GM19452 (cell line): ENCODE results near the gene SERPINE2.
A peak's percentile ranks its signal among the peaks of the same experiment; 100 is the strongest.

Source experiments
- ATAC-seq: cut with Tn5 transposase; IDR thresholded peaks from one replicate; pipeline ENCODE4 v1.9.1; 2021; ENCODE audit not compliant: unreplicated experiment

SERPINE2 gene

DNA sequence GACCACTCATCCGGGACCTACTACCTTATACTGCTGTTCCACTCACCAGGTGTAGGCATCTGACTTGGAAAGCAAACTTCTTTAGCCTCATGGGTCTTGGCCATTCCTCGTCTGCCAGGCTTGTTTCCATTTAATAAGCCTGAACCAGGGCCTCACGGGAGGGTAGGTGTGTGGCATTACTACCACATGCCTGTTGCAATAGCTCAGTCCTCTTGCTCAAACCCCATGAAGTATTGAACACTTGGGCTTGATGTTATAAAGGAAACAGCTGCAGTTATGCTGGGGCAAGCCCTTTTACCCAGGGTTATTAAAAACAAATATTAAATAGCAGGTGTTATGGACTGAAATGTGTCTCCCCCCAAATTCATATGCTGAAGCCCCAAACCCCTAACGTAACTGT lies 60.6 kb downstream of the SERPINE2 start:
- ATAC-seq = no peak

DNA sequence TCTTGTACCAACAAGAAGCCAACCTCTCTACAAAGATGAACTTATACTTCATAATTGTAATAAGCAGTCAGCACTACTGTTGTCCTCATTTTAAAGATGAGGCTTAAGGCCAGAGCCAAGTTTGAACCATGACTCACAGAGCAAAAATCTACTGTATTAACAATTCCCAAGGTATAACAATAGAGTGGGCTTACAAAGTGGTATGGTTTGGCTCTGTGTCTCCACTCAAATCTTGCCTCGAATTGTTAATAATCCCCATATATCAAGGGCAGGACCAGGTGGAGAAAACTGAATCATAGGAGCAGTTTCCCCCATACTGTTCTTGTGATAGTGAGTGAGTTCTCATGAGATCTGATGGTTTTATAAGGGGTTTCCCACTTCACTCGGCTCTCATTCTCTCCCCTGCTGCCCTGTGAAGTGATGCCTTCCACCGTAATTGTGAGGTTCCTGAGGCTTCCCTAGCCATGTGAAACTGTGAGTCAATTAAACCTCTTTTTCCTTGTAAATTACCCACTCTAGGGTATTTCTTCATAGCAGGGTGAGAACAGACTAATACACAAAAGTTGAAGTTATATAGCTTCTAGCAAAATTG lies 62.4 kb downstream of the SERPINE2 start:
- no peak for ATAC-seq

DNA sequence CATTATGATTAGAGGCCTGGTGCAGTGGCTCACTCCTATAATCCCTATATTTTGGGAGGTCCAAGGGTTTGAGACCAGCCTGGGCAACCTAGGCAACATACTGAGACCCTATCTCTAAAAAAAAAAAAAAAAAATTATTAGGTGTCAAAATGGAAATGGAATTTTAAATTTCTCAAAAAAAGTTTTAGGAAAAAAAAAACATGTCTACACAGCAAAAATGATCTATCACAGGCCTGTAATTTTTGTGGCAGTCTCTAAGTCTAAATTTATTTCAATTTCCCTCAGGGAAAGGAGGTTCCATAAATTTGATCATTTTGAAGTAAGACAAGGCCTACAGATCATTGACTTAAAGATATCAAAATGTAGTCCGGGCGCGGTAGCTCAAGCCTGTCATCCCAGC lies 65.5 kb downstream of the SERPINE2 start:
- ATAC-seq = no peak

DNA sequence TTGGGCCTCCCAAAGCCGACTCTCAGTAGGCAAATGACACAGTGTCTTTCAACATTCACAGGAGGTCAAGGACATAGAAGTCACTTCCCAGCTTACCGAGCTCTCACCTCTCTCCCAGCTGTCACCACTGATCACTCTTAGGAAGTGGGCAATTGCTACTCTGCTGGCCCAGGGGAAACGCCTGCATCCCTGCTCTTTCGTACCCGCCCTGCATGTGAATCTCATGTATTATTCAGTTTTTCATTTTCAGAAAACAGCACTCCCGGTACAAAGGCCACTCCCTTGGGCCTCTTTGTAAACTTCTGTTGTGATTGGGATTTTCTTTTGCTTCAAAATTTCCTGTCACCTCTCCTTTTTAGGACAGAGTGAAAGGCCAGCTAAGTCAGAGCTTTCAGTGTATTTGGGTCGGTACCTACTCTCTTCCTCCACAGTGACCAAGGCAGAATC lies 66.4 kb downstream of the SERPINE2 start:
- ATAC-seq = no peak

DNA sequence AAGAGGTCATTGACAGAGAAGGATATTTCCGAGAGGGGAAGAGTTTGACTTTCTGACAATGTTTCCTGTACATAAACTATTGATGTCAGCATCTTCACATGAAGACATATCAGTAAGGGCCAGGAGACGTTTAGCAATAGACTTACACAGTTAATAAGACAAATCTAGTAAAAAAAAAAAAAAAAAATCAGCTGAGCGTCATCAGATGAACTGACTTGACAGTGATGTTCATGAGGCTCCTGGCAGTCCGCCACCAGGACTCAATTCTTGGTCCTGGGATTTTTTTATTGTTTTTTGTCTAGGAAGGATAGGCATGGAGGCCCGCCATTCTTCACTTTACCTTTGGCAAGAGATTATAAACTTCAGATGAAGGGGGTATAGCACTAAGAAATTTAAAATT lies 67.4 kb downstream of the SERPINE2 start:
- no peak for ATAC-seq

DNA sequence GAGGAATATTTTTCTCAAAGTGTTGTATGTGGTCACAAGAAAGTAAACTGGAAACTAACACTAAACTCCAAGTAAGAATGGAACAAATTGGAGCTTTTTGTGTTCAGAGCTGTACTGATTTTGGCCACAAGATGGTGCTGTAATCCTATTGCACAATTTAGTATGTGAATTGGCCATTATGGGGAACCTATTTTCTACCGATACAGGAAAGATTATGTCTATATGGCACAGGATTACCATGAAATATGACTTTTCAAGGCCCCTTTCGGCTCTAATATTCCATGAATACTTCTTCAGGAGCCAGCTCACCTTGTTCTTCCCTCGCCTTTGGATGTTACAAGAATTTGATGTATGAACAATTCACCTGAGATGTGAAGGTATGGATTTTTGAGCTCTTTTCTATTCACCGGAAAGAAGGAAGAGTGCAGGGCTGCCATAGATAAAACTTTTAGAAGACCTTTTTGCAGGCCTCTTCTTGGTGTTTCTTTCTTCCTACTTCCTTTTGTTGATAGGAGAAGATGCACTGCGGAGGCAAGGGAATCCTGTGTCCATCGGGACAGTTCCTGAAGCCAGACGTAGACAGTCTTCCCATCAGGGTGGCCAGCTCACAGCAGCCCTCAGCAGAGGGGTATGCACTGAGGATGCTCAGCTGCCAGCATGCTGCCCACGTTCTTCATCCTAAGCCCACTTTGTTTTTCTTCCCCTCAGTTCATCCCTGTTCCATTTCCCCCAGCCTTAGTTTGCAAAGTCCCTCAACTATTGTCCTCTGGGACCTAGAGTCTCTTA lies 68.5 kb downstream of the SERPINE2 start:
- peak; percentile 75 for ATAC-seq

DNA sequence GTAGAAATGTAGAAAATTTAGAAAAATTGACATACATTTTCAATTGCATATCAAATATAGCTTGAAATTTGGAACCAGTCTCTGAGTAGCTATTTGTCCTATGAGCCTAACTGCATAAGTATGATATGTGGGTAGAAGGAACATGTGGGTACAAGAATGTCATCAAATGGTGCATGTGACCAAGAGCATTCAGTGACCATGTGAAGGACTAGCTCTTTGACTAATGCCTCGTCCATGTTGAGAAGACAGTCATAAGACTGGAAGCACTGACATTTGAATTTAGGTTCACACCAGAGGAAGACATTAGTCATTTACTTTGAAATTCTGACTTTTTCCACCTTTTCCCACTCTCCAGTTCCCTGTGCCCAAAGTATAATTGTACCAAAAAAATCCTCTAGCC lies 69.2 kb downstream of the SERPINE2 start:
- ATAC-seq = peak; percentile 29

DNA sequence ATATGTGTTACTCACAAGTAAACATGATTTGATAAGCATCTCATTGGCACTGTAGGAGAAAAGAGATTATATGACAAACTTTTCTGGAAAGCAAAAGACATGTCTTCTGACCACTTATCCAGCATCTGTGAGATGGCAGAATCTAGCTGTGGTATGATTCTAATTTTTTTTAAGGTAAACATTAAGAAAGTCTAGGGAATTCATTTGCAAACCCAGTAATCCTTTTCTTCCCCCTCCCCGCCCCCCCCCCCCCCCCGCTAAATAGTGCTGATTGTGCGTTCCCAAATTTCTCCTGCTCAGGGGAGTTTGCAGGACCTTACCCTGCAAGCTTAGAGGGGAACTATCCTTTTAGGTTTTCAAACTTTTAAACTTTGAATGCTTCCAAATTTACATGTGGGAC lies 69.8 kb downstream of the SERPINE2 start:
- no peak for ATAC-seq

DNA sequence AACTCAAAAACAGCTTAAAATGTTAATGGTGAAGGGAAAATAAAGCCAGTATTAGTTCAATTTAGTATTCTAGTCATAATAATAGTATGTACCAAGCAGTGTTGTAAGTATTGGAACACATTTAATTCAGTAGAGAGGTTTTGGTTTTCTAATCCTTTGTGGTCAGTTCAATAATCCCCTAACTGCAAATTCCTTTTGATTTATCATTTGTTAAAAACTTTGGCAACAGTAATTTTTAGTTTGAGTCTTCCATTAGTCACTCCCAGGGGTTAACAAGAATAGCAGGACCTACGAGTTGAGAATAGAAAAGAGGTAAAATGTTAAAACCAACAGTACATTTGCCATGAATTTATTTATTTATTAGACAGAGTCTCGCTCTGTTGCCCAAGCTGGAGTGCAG lies 71.1 kb downstream of the SERPINE2 start:
- no peak for ATAC-seq

DNA sequence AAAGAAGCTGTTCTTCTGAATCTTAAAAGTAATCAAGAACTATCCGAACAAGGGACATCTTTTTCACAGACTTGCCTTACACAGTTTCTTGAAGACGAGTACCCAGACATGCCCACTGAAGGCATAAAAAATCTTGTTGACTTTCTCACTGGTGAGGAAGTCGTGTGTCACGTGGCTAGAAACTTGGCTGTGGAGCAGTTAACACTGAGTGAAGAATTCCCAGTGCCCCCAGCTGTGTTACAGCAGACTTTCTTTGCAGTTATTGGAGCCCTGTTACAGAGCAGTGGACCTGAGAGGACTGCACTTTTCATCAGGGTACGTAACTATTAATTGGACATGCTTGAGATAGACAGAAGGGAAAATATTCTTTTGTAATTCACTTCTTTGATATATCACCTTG lies 79.4 kb downstream of the SERPINE2 start:
- ATAC-seq = no peak

DNA sequence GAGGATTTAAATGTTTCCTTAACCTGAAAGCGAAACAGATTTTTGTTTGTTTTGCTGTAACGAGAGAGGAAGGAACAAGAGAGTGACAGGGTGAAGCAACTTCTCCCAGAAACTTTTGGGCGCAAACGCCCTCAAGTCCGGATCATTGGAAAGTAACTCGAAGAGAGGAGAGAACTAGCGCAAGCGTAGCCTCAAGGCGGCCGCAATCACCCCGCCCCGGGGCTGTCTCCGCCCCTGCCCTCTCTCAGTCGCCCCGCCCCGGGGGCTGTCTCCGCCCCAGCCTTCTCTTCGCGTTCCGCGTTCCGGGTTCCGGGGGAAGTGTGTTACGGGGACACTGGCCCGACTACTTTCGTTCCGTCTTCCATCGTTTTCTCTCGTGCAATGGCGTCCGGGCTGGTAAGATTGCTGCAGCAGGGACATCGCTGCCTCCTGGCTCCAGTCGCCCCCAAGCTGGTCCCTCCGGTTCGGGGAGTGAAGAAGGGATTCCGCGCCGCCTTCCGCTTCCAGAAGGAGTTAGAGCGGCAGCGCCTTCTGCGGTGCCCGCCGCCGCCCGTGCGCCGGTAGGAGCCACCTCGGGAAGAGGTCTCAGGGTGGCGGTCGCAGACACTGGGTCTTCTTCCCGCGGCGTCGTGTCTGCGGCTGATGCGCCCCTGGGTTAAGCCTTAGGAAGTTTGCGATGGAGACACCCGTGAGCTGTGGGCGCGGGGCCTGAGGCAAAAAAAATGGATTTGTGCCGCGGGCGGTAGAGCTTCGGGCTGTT lies 81.8 kb downstream of the SERPINE2 start, which contains the start of gene MRPL44:
Gene MRPL44, plus strand, starts transcription at position 372 of the 760 bp plus-strand sequence. Its CDS starts 10 bp downstream, at position 382.
- peak; percentile 88 for ATAC-seq

DNA sequence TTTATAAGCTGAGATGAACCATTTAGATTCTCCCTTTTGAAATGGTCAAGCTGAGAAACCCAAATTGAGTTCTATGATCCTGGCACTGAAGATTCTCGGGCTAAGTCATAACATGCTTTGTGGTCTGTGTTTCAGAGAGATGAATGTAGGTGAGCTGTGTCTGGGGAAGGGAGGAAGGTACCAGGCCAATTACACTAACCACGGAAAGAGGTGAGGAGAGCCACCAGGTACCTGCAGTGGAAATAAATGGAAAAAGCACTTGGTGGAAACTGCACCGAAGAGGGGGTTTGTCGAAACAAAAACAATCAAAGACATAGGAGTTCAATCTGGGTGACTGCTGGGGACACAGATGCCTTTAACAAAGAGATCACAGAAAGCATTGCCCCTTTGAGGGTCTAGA lies 82.8 kb downstream of the SERPINE2 start:
- ATAC-seq = no peak

DNA sequence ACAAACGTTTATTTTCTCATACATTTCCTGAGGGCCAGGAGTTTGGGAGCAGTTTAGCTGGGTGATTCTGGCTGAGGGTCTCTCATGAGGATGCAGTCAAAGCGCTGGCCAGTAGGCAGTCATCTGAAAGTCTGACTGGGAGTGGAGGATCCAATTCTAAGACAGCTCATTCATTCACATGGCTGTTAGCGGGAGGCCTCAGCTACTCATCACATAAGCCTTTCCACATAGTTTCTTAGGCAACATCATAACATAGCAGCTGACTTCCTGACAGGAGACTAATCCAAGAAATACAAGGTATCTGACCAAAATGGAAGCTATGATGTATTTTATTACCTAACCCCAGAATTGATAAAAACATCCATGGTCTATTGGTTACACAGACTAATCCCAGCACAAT lies 84.7 kb downstream of the SERPINE2 start:
- no peak for ATAC-seq

DNA sequence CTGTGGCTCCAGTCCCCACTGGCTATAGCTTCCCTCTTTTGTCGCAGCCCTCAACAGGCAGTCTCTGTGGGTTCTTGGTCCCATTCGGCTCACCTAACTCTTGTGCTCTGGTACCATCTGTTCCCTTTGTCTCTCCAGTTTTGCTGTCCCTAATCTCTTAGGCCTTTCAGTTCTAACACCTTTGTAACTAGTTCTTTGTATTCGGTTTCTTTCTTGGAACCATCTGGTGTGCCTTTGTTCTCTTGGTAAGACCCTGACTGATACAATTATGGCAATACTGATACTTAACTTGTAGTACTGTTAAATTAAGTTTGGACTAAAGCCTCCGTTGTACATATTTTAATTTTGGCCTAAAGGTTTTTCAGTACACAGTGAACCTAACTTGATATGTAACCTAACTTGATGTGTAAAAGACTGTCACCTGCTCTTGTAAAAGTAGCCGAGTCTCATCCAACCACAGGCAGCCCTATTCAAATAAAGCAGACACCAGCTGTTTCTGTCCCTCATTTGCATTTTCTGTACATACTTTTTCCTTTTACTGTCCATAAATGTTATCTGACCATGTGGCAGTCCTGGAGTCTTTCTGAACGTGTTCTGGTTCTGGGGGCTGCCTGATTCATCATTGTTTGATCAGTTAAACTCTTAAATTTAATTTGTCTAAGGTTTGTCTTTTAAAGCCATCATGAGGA lies 86.7 kb downstream of the SERPINE2 start:
- ATAC-seq = peak; percentile 53

DNA sequence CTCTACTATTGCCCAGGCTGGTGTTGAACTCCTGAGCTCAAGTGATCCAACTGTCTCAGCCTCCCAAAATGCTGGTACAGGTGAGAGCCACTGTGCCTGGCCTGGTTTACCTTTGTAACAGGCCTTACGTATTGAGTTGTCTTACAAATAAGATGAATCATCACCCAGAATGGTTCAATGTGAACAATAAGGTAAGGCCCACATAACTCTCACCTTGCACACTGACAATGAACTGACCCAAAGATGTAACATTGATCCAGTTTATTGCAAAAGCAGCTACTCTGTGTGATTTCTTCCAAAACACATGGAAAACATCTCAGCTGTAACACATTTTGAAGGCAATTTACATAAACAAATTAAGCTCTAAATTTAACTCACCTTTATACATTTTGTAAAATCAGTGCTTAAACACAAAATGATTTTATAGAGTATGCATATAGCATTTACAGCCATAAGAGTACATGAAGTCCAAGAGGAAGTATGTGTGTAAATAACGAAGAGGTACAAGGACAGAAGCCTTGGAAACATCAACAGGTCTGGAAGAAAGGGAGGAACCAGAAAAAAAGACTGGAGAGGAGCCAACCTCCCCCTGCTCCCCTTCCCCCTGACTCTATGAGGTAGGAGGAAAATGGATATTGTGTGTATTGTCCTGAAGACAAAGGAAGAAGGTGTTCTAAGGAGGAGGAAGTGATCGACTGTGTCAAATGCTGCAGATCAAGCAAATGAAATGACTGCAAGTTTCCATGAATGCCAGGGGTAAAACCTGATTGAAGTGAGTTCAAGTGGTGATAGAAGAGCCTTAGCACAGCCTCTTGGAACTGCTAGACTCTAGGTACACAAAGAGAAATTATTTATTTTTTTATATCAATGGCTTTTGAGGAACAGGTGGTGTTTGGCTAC lies 88.4 kb downstream of the SERPINE2 start:
- no peak for ATAC-seq

DNA sequence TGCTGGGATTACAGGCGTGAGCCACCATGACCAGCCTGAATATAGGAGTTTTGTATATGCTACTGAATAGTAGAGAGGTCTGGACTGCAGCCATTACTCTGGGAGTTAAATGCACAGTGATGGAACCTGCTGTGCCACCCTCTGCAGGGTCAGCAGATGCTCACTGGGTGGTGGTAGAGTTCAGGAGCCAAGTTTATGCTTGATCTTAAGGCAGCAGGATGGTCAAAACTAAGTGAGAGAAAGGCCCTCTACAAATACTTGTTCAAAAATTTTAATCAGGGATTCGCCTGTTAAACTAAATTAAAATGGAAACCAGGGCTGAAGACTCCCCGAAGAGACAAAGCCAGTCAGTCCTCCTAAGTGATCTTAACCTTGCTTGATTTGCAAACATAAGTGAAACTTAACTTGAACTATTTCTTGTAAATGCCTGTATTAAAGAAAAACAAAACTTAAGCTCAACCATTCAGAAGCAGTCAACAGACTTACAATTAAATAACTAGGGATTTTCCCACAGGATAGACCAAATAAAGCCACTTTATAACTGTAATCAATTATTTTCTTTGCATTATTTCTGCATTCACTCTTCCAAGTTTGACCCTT lies 89.7 kb downstream of the SERPINE2 start:
- no peak for ATAC-seq

DNA sequence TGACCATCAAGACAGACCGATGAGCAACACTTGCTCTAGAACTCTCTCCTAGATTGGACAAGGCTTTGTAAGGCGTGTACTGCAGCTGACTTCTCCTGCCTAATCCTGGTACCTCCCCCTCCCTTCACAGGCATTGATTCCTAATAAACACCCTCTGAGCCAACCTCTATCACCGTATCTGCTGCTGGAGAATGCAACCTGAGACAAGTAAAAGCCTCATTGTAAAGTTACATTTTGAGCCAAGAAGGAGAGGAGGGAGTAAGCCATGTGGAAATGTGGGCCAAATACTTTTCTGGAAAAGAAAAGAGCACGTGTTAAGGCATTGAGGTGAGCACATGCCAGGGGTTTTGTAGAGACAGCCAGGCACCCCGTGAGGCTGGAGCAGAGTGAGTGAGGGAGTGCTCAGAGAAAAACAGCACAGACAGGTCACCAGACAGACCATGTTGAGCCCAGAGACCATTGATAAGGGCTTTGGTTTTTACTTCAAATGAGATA lies 91.3 kb downstream of the SERPINE2 start:
- no peak for ATAC-seq

DNA sequence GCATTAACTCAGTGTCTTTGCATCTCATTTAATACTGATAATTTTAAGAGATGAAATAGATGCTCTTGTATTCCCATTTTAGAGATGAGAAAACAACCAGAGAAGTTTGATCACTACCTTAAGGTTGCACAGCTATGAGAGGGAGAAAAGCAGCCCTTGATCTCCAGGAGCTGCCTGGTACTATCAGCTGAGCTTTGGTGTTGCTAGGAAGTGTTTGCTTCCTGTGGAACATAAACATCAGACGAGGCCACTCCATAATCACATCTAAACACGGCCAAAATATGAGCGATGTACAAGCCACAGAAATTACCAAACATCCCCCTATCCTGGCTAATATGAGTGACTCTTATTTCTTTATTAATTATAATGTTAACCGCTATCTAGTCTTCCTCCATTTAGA lies 93.3 kb downstream of the SERPINE2 start:
- ATAC-seq = no peak

DNA sequence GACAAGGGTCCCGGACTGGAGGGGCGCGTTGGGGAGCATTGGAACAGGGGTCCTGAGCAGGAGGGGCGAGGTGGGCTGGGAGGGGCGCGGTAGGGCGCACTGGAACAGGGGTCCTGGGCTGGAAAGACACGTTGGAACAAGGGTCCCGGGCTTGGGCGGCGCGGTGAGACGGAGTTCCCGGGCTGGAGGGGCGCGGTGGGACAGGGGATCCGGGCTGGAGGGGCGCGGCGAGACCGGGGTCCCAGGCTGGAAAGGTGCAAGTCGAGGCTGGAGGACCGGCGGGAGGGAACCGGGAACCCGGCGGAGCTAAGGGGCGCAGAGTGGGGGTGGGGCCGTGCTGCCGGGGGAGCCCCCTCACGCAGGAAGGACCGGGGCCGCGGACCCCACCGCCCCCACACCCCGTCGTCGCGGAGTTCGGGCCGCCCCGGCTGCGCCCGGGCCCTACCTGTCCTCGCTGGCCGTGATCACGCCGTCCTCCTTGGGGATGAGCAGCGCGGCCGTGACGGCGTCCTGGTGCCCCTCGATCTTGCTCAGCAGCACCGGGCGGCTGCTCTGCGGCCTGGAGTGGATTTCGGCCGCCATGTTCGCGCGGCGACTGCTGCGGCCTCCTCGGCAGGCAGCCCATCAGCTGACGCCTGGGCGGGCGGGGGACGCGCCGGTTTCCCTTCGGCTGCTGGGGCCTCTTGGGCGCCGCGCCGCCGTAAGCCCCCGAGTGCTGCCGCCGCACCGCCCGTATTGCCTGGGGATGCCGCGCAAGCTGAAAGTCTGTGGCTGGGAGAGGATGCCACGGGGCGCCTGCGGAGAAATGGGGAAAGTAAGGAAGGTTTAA lies 94.2 kb downstream of the SERPINE2 start, which contains the start of gene WDFY1:
Gene WDFY1, minus strand, starts transcription at position 633 of the 829 bp plus-strand sequence. Its CDS starts 51 bp downstream, at position 582.
- peak; percentile 76 for ATAC-seq
